Subcutaneous adipose tissue (tissue), 4 donors: ENCODE results near the gene PRKRA. TPM values are rescaled to one million over a fixed set of nuclear protein-coding genes. Genes with fewer than 3 reads are reported as not detected.

Experiments used
- CTCF ChIP-seq: fragments of 450-650 bp; IDR thresholded peaks from one replicate; pipeline ENCODE4 v1.5.1; 2016; ENCODE audit warnings: low read depth, mild to moderate bottlenecking, control low read depth, antibody characterized with exemption, moderate library complexity
- total RNA-seq, 4 donors: library from RNA; depleted of rRNA; stranded (reverse); fragments of >200 nt; gene quantifications; one replicate each; pipeline ENCODE4 v1.1.0, GENCODE V29; 2016

PRKRA gene
- total RNA-seq, 4 donors from 2014 or later = 57.1 to 77.8 (median 61.9) TPM

GRCh38 chr2:178409261-178409660 is 41.7 kb downstream of the PRKRA start:
- no peak for TF ChIP-seq CTCF

- no peak for TF ChIP-seq CTCF
Measured at GRCh38 chr2:178404368-178404767, 46.6 kb downstream of the PRKRA start.

- TF ChIP-seq CTCF = no peak
Measured at GRCh38 chr2:178403671-178404306, 47.2 kb downstream of the PRKRA start.

- no peak for TF ChIP-seq CTCF
Measured at GRCh38 chr2:178401994-178402437, 49.0 kb downstream of the PRKRA start.

GRCh38 chr2:178397002-178397605 is 53.9 kb downstream of the PRKRA start:
- no peak for TF ChIP-seq CTCF

- no peak for TF ChIP-seq CTCF
Measured at GRCh38 chr2:178395941-178396570, 54.9 kb downstream of the PRKRA start.

- TF ChIP-seq CTCF = no peak
Measured at GRCh38 chr2:178395295-178395694, 55.7 kb downstream of the PRKRA start.
